ENCODE results near the gene A2M.
"Not testable (repeated sequence)": the region's sequence is repeated elsewhere in the genome, so short reads cannot be mapped to it uniquely, and the experiment has no call there.

A2M gene

GRCh38 chr12:9115731-9116559 lies at the start of gene A2M:
TSS of gene A2M (minus strand) at chr12:9115919. CDS start at chr12:9115849, 70 bp downstream.
- DNase-seq: no peak

GRCh38 chr12:9163392-9163791 lies 47.7 kb upstream of the A2M start:
- DNase-seq: no peak

GRCh38 chr12:9156119-9156518 lies 40.4 kb upstream of the A2M start:
- DNase-seq: no peak

GRCh38 chr12:9149372-9149771 lies 33.7 kb upstream of the A2M start:
- no peak for DNase-seq

GRCh38 chr12:9148926-9149325 lies 33.2 kb upstream of the A2M start:
- no peak for DNase-seq

- DNase-seq: no peak
These were observed 31.7 kb upstream of the A2M start for GRCh38 chr12:9147461-9147860.

GRCh38 chr12:9144730-9145106 lies 29.0 kb upstream of the A2M start:
- DNase-seq: no peak

- DNase-seq: no peak
These were observed 28.4 kb upstream of the A2M start for GRCh38 chr12:9143929-9144729.

- DNase-seq: no peak
These were observed 27.4 kb upstream of the A2M start for GRCh38 chr12:9143137-9143536.

- DNase-seq: not testable (repeated sequence)
These were observed 24.0 kb upstream of the A2M start for GRCh38 chr12:9139588-9140290.

- DNase-seq: no peak
These were observed 20.2 kb upstream of the A2M start for GRCh38 chr12:9135903-9136310.

- no peak for DNase-seq
These were observed 19.4 kb upstream of the A2M start for GRCh38 chr12:9134981-9135628.

GRCh38 chr12:9133216-9133916 lies 17.6 kb upstream of the A2M start:
- no peak for DNase-seq

GRCh38 chr12:9132008-9132535 lies 16.4 kb upstream of the A2M start:
- DNase-seq: no peak

GRCh38 chr12:9130244-9130643 lies 14.5 kb upstream of the A2M start:
- DNase-seq: no peak

GRCh38 chr12:9127936-9128663 lies 12.4 kb upstream of the A2M start:
- DNase-seq: no peak

GRCh38 chr12:9127484-9127883 lies 11.8 kb upstream of the A2M start:
- DNase-seq: no peak

- no peak for DNase-seq
These were observed 8.8 kb upstream of the A2M start for GRCh38 chr12:9124383-9125031.

GRCh38 chr12:9123781-9124382 lies 8.2 kb upstream of the A2M start:
- no peak for DNase-seq

GRCh38 chr12:9122091-9122609 lies 6.4 kb upstream of the A2M start:
- no peak for DNase-seq
